H1 (cell line): ENCODE measurements around the gene MESD. TPM values are rescaled to one million over a fixed set of nuclear protein-coding genes. Genes with fewer than 3 reads are reported as not detected.

ENCODE experiments used
- CTCF ChIA-PET: fragments of 300-600 bp; sonication (Branson Sonifier 250); formaldehyde crosslinking; loops from one replicate; lab custom pipeline; 2021; ENCODE audit not compliant: partially characterized antibody; lab: Charles Lee
- POLR2A ChIA-PET: fragments of 300-600 bp; sonication (Branson Sonifier 250); formaldehyde crosslinking; loops from one replicate; lab custom pipeline; 2021; ENCODE audit warnings: inconsistent platforms; ENCODE audit not compliant: partially characterized antibody; lab: Charles Lee
- DNase-seq, 2 experiments: peaks; one replicate each; pipeline versions ENCODE4 v3.0.0 to v3.0.0-alpha.2; 2010 to 2022; ENCODE audit warnings: low spot score in 2 of 2, low read depth in 1 of 2, mixed read lengths in 1 of 2
- FAIRE-seq: peaks from 2 replicates; lab custom pipeline; 2011; peaks lifted over from hg19 to GRCh38; lab: Jason Lieb, UNC
- H2AFZ ChIP-seq: 2 replicates; pipeline ENCODE4 v1.8.1; 2012; ENCODE audit warnings: low read length, inconsistent platforms
- H2AK5ac ChIP-seq: 2 replicates; pipeline ENCODE4 v1.6.1; 2013; ENCODE audit warnings: low read depth, low read length
- H2BK120ac ChIP-seq: replicated peaks from 2 replicates; pipeline ENCODE3; 2013; ENCODE audit warnings: low read depth, low read length, inconsistent platforms
- H2BK12ac ChIP-seq: 2 replicates; pipeline ENCODE4 v1.6.1; 2013; ENCODE audit warnings: low read depth, low read length
- H2BK15ac ChIP-seq: 2 replicates; pipeline ENCODE4 v1.6.1; 2013; ENCODE audit warnings: low read length
- H2BK20ac ChIP-seq: 2 replicates; pipeline ENCODE4 v1.6.1; 2013; ENCODE audit warnings: low read length
- H2BK5ac ChIP-seq: 2 replicates; pipeline ENCODE4 v1.6.1; 2013; ENCODE audit warnings: low read depth, low read length
- H3K14ac ChIP-seq: 2 replicates; pipeline ENCODE4 v1.6.1; 2013; ENCODE audit warnings: inconsistent platforms; ENCODE audit not compliant: insufficient read length
- H3K18ac ChIP-seq: 2 replicates; pipeline ENCODE4 v1.6.1; 2013; ENCODE audit warnings: low read length; ENCODE audit errors: extremely low read depth
- H3K23ac ChIP-seq: 2 replicates; pipeline ENCODE4 v1.6.1; 2013; ENCODE audit warnings: inconsistent platforms; ENCODE audit not compliant: insufficient read length
- H3K23me2 ChIP-seq: 2 replicates; pipeline ENCODE4 v1.6.1; 2013; ENCODE audit warnings: low read depth, low read length
- H3K27ac ChIP-seq: 2 replicates; pipeline ENCODE4 v1.6.1; 2011; ENCODE audit warnings: low read depth, low read length, inconsistent platforms
- H3K27me3 ChIP-seq, 4 experiments: replicated peaks in 1 of 4; 1 replicate in 1 of 4; 2 replicates in 3 of 4; pipeline versions ENCODE4 v1.6.1 to v1.8.1; 2011 to 2013; ENCODE audit warnings: low read length in 3 of 4, mild to moderate bottlenecking in 3 of 4, inconsistent platforms in 2 of 4, mixed read lengths in 2 of 4, moderate library complexity in 1 of 4; ENCODE audit not compliant: control insufficient read depth in 3 of 4, insufficient read depth in 3 of 4; ENCODE audit errors: extremely low read depth in 1 of 4
- H3K36me3 ChIP-seq, 4 experiments: 2 replicates each; pipeline versions ENCODE4 v1.6.1 to v1.8.1; 2011 to 2013; ENCODE audit warnings: mild to moderate bottlenecking in 4 of 4, low read length in 3 of 4, moderate library complexity in 2 of 4, control low read depth in 1 of 4, inconsistent platforms in 1 of 4; ENCODE audit not compliant: insufficient read depth in 4 of 4, control insufficient read depth in 2 of 4
- H3K4ac ChIP-seq: replicated peaks from 2 replicates; pipeline ENCODE3; 2013; ENCODE audit warnings: low read length, low read depth, mixed read lengths, inconsistent platforms; ENCODE audit not compliant: insufficient read length
- H3K4me1 ChIP-seq, 4 experiments: replicated peaks in 1 of 4; 1 replicate in 1 of 4; 2 replicates in 3 of 4; pipeline versions ENCODE4 v1.6.1 to v1.8.1; 2011 to 2013; ENCODE audit warnings: low read length in 3 of 4, inconsistent platforms in 2 of 4, mixed read lengths in 1 of 4; ENCODE audit not compliant: insufficient read depth in 4 of 4, control insufficient read depth in 3 of 4
- H3K4me2 ChIP-seq, 2 experiments: 2 replicates each; pipeline versions ENCODE4 v1.6.1 to v1.8.1; 2011 to 2013; ENCODE audit warnings: low read depth in 2 of 2, low read length in 2 of 2, control low read depth in 1 of 2, inconsistent platforms in 1 of 2, mild to moderate bottlenecking in 1 of 2; ENCODE audit not compliant: insufficient read depth in 1 of 2
- H3K4me3 ChIP-seq, 4 experiments: fragments of 200-600, 300-600 bp in 1 of 4; sonication (generic), shearing (Covaris generic), sonication (Bioruptor Twin) in 1 of 4; 2 replicates each; pipeline versions ENCODE4 v1.5.1 to v1.8.1; 2011 to 2016; ENCODE audit warnings: low read length in 4 of 4, low read depth in 3 of 4, control low read depth in 2 of 4, inconsistent platforms in 2 of 4, mild to moderate bottlenecking in 2 of 4, mixed read lengths in 1 of 4, moderate library complexity in 1 of 4; ENCODE audit not compliant: insufficient read depth in 2 of 4; ENCODE audit errors: extremely low read depth in 1 of 4
- H3K56ac ChIP-seq: replicated peaks from 2 replicates; pipeline ENCODE3; 2013; ENCODE audit warnings: low read depth, mild to moderate bottlenecking, mixed read lengths, low read length, inconsistent platforms; ENCODE audit not compliant: insufficient read length
- H3K79me1 ChIP-seq: 2 replicates; pipeline ENCODE4 v1.6.1; 2013; ENCODE audit warnings: low read depth, low read length, control low read depth
- H3K79me2 ChIP-seq, 2 experiments: 2 replicates each; pipeline versions ENCODE4 v1.6.1 to v1.8.1; 2012 to 2013; ENCODE audit warnings: low read length in 2 of 2, mild to moderate bottlenecking in 2 of 2, inconsistent platforms in 1 of 2; ENCODE audit not compliant: insufficient read depth in 2 of 2, control insufficient read depth in 1 of 2
- H3K9ac ChIP-seq, 4 experiments: replicated peaks in 1 of 4; 1 replicate in 1 of 4; 2 replicates in 3 of 4; pipeline versions ENCODE4 v1.6.1 to v1.8.1; 2011 to 2013; ENCODE audit warnings: low read depth in 3 of 4, low read length in 3 of 4, control low read depth in 2 of 4, mild to moderate bottlenecking in 2 of 4, moderate library complexity in 2 of 4, inconsistent platforms in 1 of 4; ENCODE audit errors: extremely low read depth in 1 of 4
- H3K9me3 ChIP-seq, 2 experiments: 2 replicates each; pipeline versions ENCODE4 v1.6.1 to v1.8.1; 2012 to 2013; ENCODE audit warnings: mild to moderate bottlenecking in 2 of 2, moderate library complexity in 2 of 2, control low read depth in 1 of 2, inconsistent platforms in 1 of 2, low read depth in 1 of 2, low read length in 1 of 2, mixed read lengths in 1 of 2; ENCODE audit not compliant: insufficient read depth in 2 of 2
- H4K20me1 ChIP-seq, 2 experiments: replicated peaks in 1 of 2; 2 replicates each; pipeline versions ENCODE3 to v1.8.1; 2011 to 2013; ENCODE audit warnings: inconsistent platforms in 2 of 2, low read length in 2 of 2, mild to moderate bottlenecking in 1 of 2; ENCODE audit not compliant: insufficient read depth in 2 of 2, control insufficient read depth in 1 of 2
- H4K5ac ChIP-seq: 2 replicates; pipeline ENCODE4 v1.6.1; 2013; ENCODE audit warnings: low read length, low read depth, mixed read lengths, inconsistent platforms; ENCODE audit not compliant: insufficient read length
- H4K8ac ChIP-seq: 2 replicates; pipeline ENCODE4 v1.8.0; 2013; ENCODE audit warnings: mild to moderate bottlenecking, moderate library complexity, low read length, inconsistent platforms; ENCODE audit not compliant: insufficient read depth; ENCODE audit errors: extremely low read depth
- H4K91ac ChIP-seq: replicated peaks from 2 replicates; pipeline ENCODE3; 2013; ENCODE audit warnings: low read length, mixed read lengths, inconsistent platforms; ENCODE audit not compliant: insufficient read length
- ASH2L ChIP-seq: fragments of 200-600, 300-600 bp; sonication (generic); IDR thresholded peaks from one replicate; pipeline ENCODE4 v1.7.1; 2017; ENCODE audit warnings: low read length
- BRCA1 ChIP-seq: IDR thresholded peaks from 2 replicates; pipeline ENCODE4 v1.6.1; 2012; ENCODE audit warnings: low read depth, low read length, improper control_type of control experiment
- CEBPB ChIP-seq: IDR thresholded peaks from 2 replicates; pipeline ENCODE4 v1.6.1; 2012; ENCODE audit warnings: low read depth, low read length
- CREB1 ChIP-seq: IDR thresholded peaks from 2 replicates; pipeline ENCODE4 v1.6.1; 2012; ENCODE audit warnings: inconsistent platforms
- CTBP2 ChIP-seq: IDR thresholded peaks from 2 replicates; pipeline ENCODE4 v1.7.0; 2011; ENCODE audit warnings: borderline replicate concordance, mild to moderate bottlenecking, moderate library complexity, mixed read lengths, low read length; ENCODE audit not compliant: insufficient read depth, insufficient read length
- EGR1 ChIP-seq: IDR thresholded peaks from 2 replicates; pipeline ENCODE4 v1.6.1; 2011; ENCODE audit warnings: low read depth, low read length, borderline replicate concordance
- JUND ChIP-seq: IDR thresholded peaks from 2 replicates; pipeline ENCODE4 v1.6.1; 2011; ENCODE audit warnings: mild to moderate bottlenecking, improper control_type of control experiment, low read length
- NANOG ChIP-seq: IDR thresholded peaks from 2 replicates; pipeline ENCODE4 v1.6.1; 2011; ENCODE audit warnings: low read length, low read depth, mild to moderate bottlenecking, inconsistent platforms; ENCODE audit not compliant: insufficient read depth, poor library complexity, severe bottlenecking
- POU5F1 ChIP-seq: IDR thresholded peaks from 2 replicates; pipeline ENCODE4 v1.6.1; 2011; ENCODE audit warnings: low read depth, mild to moderate bottlenecking, low read length, moderate library complexity
- RAD21 ChIP-seq, 2 experiments: IDR thresholded peaks in 1 of 2; conservative IDR thresholded peaks in 1 of 2; 2 replicates each; pipeline ENCODE4 v1.6.1; 2011; ENCODE audit warnings: low read depth in 2 of 2, low read length in 2 of 2, improper control_type of control experiment in 1 of 2, inconsistent platforms in 1 of 2, mild to moderate bottlenecking in 1 of 2, moderate library complexity in 1 of 2
- SIN3A ChIP-seq, 2 experiments: IDR thresholded peaks in 1 of 2; conservative IDR thresholded peaks in 1 of 2; 2 replicates each; pipeline ENCODE4 v1.6.1; 2011 to 2012; ENCODE audit warnings: low read length in 2 of 2, improper control_type of control experiment in 1 of 2, low read depth in 1 of 2, mild to moderate bottlenecking in 1 of 2
- SP1 ChIP-seq: IDR thresholded peaks from 2 replicates; pipeline ENCODE4 v1.6.1; 2011; ENCODE audit warnings: low read depth, low read length
- WGBS, 2 experiments: shearing (Covaris generic) in 1 of 2; methylation state at CpG; one replicate each; pipeline versions ENCODE4 v1.1.6 to v1.1.7; 2013 to 2015; ENCODE audit warnings: low lambda C conversion rate in 2 of 2, mixed read lengths in 2 of 2, inconsistent platforms in 1 of 2, low coverage in 1 of 2, missing lambda C conversion rate in 1 of 2; ENCODE audit not compliant: insufficient replicate concordance in 2 of 2, insufficient coverage in 1 of 2, insufficient read length in 1 of 2; ENCODE audit errors: extremely low coverage in 1 of 2, missing lambda C conversion rate in 1 of 2; 5-methylcytosine and 5-hydroxymethylcytosine counted together
- polyA plus RNA-seq, 7 experiments: library from polyadenylated mRNA; depleted of rRNA in 3 of 7; stranded (reverse) in 5 of 7; unstranded in 2 of 7; fragments of >200 nt in 5 of 7; fragments of 200-250 nt in 2 of 7; gene quantifications; 1 replicate in 5 of 7; 2 replicates in 1 of 7; 4 replicates in 1 of 7; pipeline versions ENCODE4 v1.2.1 to v1.2.3, GENCODE V29; 2011 to 2013; ENCODE audit warnings: missing spikeins in 2 of 7, mixed read lengths in 2 of 7
- total RNA-seq: library from RNA; stranded (reverse); fragmentation: NEBNext Ultra II Directional; extraction: Animal tissue kit (Norgen Biotek cat#: 25700); gene quantifications from 2 replicates; pipeline ENCODE4 v1.2.1, GENCODE V29; 2021
- TF ChIP-seq, protein P1 (sequence below): IDR thresholded peaks from 2 replicates; pipeline ENCODE4 v1.6.1; 2012; ENCODE audit warnings: inconsistent platforms

MESD gene
- total and polyA plus RNA-seq, 2 of the 8 experiments (the other 6 are each of a cell fraction or from before 2014, with no cell fraction given) = 11.0 to 28.3 TPM

DNA sequence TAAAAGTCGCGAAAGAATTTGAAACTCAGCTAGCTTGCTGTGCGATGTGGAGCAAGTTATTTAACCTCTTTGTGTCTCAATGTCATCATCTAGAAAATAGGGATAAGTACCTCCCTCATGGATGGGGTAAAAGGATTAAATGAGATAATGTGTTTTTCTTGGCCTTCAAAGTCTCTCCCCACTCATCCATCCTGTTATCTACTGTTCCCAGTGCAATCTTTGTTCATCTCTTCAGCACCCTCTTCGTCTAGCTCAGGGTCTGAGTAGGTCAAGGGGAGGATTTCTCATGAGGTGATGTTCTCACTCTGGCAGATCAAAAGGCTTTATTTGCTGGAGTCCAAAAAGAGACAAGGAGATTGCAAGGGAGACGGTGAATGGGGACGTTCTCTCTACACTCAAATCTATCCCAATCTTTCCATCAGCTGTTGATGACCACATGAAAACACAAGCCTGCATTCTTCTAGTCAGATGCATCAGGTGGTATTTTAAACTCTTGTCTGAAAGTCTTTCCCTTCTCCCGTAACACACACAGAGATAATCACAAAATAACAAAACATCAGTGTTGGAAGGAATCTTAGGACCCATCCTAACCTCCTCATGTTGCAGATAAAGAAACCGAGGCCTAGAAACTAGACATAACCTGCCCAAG lies 1.3 kb downstream of the MESD start:
- H2AK5ac ChIP-seq = no peak overlapping the region
- H3K79me2 ChIP-seq = peaks cover 25 to 59% of the 10 kb centered on the region in 2 experiments
- H4K20me1 ChIP-seq = peaks cover 4 to 7% of the 10 kb centered on the region in 2 experiments
- no peak for FAIRE-seq
- H3K56ac ChIP-seq = no peak overlapping the region
- POLR2A ChIA-PET = interaction anchor here (1.4 to 2.4 kb wide), 4 partner anchors 11 to 20 kb away, joined by 6 to 8 read pairs (median 8); no protein-coding TSS in a partner anchor
- H3K9ac ChIP-seq = peak overlapping the region in 1 of 4 experiments; percentile 50; a peak in 1 of 7 replicates
- H3K14ac ChIP-seq = no peak overlapping the region
- no peak overlapping the region for H2BK15ac ChIP-seq
- H3K4ac ChIP-seq = no peak overlapping the region
- no peak overlapping the region for H2BK20ac ChIP-seq
- peaks cover 4% of the 10 kb centered on the region for H3K23me2 ChIP-seq
- no peak overlapping the region for H4K8ac ChIP-seq
- no peak overlapping the region for H2BK120ac ChIP-seq
- H3K4me1 ChIP-seq = peaks cover 0 to 8% (median 2%) of the 10 kb centered on the region in 4 experiments; a peak in 3 of 7 replicates
- no peak overlapping the region for H3K27ac ChIP-seq
- CTCF ChIA-PET = interaction anchor here (1.0 to 4.3 kb wide), 4 partner anchors 11 to 309 kb away, joined by 3 to 21 read pairs (median 4); no protein-coding TSS in a partner anchor
- no peak overlapping the region for H2BK12ac ChIP-seq
- H2BK5ac ChIP-seq = no peak overlapping the region
- H3K27me3 ChIP-seq = no peaks in the 10 kb centered on the region
- H3K79me1 ChIP-seq = peaks cover 10% of the 10 kb centered on the region
- no peak overlapping the region for H3K18ac ChIP-seq
- no peak overlapping the region for H3K23ac ChIP-seq
- 65% methylated on average over 8 of the region's 8 CpGs; no CpG with 5 or more reads in 1 of the 2 experiments for WGBS, 2 experiments
- no peak overlapping the region for H2AFZ ChIP-seq
- H4K5ac ChIP-seq = no peak overlapping the region
- no peak overlapping the region for H4K91ac ChIP-seq
- peak overlapping the region; percentile 74 to 100 (median 94) for H3K4me3 ChIP-seq
- H3K9me3 ChIP-seq = no peaks in the 10 kb centered on the region
- no peaks in the 10 kb centered on the region; a peak in 2 of 8 replicates for H3K36me3 ChIP-seq
- DNase-seq = no peak
- peak overlapping the region; percentile 95 to 100 for H3K4me2 ChIP-seq
- TF ChIP-seq, protein P1, sequence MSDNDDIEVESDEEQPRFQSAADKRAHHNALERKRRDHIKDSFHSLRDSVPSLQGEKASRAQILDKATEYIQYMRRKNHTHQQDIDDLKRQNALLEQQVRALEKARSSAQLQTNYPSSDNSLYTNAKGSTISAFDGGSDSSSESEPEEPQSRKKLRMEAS = no peak
- TF ChIP-seq ASH2L (no peak), SIN3A (conservative IDR thresholded peaks at IDR 0.05 in 1 of 2, IDR thresholded peaks at IDR 0.05 in 1 of 2; ENCODE audit: low read depth in 1 of 2, low read length in 2 of 2) (no peak), CREB1 (no peak), CEBPB (no peak), BRCA1 (no peak), EGR1 (no peak), CTBP2 (no peak), NANOG (no peak), SP1 (no peak), POU5F1 (no peak), RAD21 (IDR thresholded peaks at IDR 0.05 in 1 of 2, conservative IDR thresholded peaks at IDR 0.05 in 1 of 2; ENCODE audit: low read depth in 2 of 2, low read length in 2 of 2) (no peak), JUND (no peak)
